Stimulated activated CD4-positive, alpha-beta T cell treated with anti-CD3 and anti-CD28 coated beads, Interleukin-2, amount 100 ng/mL, for 48 hours (primary cell): ENCODE results near the gene PLCB1.
"Not testable (repeated sequence)": the region's sequence is repeated elsewhere in the genome, so short reads cannot be mapped to it uniquely, and the experiment has no call there.

Experiments used
- DNase-seq, 2 donors: peaks; one replicate each; pipeline ENCODE4 v3.0.0-alpha.2; 2020

PLCB1 gene

DNA sequence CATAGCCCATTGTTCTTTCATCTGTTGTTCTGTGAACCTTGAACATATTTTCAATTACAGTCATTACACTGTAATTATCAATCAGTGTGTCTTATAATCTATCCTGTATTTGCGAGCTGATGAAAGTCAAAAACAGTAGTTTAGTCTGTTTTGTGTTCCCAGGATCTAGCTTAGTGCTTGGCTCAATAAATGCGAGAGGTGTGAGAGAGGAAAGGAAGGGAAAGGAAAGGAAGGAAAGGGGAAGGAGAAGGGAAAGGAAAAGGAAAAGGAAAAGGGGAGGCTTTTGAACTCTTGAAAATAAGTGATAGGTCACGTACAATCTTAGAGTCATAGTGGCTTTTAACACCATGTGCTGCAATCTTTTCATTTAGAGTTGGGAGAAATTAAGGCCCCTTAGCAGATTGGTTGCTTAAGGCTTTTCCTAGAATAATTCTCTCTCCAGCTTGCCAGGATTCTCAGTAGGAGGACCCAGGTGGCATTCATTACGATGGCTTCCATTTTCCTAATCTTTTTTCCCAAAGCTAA is 503.0 kb downstream of the PLCB1 start:
- DNase-seq: no peak

DNA sequence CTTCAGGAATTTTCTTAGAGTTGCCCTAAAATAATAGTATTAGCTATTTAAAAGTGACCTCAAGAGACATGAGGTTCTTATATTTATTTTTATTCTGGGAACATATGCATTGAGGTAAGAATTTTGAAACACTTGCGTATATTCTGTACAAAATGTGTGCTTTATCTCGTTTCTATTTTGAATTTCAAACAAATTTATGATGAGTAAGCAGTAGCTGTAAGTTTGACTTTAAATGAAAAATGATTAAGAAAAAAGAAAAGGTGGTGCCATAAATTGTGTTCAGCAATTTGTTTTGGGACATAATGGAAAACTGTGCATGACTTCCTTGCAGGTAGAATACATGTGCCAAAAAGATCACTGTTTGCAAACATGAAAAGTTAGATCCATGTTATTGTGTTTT is 503.8 kb downstream of the PLCB1 start:
- DNase-seq: no peak

DNA sequence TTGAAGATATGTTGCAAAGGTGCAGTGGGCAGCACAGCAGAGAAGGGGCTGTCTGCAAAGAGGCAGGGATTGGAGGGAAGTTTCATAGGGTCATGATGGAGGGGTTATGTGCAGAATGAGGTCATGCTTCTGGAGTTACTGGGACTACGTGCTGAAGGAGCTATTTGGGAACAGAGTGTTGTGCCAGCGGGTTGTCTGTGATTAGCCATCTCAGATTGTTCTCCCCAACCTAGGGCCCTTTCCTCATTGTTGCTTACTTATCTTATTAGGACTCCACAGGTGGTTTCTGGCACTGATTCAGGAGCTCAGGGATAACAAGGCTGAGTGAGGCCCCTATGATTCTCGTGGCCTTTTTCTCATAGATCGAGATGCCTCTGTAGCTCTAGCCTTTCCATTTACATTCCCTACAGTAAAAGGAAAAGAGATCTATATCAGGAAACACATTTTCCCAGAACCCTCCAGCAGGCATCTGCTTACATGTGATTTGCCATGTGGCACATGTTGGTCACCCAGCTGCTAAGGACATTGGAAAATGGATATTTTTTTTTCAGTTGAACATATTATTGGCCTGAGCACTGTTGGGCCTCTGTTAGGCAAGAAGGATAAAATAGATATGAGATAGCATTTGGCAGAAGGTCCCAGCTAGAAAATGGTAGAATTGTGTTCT is 507.2 kb downstream of the PLCB1 start:
- DNase-seq: no peak

DNA sequence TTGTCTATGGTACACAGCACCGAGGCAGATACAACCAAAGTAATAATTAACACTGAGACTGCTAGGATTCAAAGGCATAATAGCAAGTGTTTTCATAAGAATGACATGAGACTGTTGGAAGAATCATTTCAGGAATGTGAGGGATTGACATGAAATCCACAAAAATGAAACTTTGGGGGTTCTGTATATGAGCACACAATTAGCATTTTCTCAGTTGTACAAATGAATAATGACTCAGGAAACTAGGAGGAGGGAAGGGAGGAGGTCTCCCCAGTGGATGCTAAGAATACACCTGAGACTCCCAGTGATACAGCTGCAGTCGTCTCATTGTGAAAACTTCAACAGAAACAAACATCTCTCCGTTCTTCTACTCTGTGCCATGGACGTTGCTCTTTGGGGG is 508.4 kb downstream of the PLCB1 start:
- DNase-seq: no peak

DNA sequence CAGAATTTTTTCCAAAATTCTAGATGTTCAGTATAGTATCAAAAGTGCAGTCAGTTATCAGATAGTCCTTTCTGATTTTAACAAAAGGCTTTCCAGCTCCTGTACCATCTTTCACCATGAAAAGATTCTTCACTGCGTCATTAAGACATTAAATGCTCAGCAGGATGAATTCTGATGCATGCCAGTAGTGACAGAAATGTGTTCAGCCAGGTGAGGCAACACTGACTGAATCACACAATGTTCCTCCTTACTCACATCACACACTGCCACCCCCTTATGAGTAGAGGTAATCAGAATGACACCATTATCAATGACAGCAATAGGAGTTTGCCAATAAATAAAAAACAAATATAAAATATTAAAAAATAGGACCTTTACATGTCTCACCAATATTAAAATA is 510.2 kb downstream of the PLCB1 start:
- no peak for DNase-seq

- DNase-seq: not testable (repeated sequence)
Measured at GRCh38 chr20:8644468-8644867, 512.4 kb downstream of the PLCB1 start.

- no peak for DNase-seq
Measured at GRCh38 chr20:8645326-8645725, 513.3 kb downstream of the PLCB1 start.

DNA sequence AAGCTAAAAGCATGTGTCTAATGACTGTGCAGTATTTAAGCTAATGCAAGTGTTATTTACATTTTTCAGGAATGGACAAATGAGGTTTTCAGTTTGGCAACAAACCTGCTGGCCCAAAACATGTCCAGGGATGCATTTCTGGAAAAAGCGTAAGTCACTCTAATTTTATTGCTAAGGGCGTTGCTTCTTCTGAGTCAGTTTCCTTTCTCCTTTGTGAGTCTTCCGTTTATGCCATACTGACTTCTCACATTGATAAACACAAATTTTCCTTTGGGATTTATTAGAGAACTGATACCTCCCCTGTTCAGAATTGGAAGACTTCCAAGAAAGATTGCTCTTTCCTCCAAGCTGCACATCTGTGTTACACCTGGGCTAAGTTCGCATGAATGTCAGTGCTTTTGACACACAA is 514.0 kb downstream of the PLCB1 start:
- DNase-seq: no peak

- no peak for DNase-seq
Measured at GRCh38 chr20:8646716-8647115, 514.6 kb downstream of the PLCB1 start.

- DNase-seq: no peak
Measured at GRCh38 chr20:8647961-8648441, 515.9 kb downstream of the PLCB1 start.

DNA sequence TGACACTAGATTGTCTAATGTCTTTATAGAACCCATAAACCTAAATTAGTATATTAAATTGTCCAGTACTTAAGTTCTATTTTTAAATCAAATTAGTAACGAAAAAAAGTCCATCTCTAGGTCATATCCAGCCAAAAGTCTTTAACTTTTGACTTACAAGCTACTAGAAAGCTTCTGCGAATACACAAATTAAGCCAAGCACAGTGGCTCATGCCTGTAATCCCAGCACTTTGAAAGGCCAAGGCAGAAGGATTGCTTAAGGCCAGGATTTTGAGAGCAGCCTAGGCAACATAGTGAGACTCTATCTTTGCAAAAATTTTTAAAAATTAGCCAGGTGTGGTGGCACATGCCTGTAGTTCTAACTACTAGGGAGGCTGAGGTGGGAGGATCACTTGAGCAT is 516.4 kb downstream of the PLCB1 start:
- no peak for DNase-seq

- no peak for DNase-seq
Measured at GRCh38 chr20:8652396-8652795, 520.3 kb downstream of the PLCB1 start.

GRCh38 chr20:8654486-8654885 is 522.4 kb downstream of the PLCB1 start:
- DNase-seq: no peak

- no peak for DNase-seq
Measured at GRCh38 chr20:8656335-8656734, 524.3 kb downstream of the PLCB1 start.

- no peak for DNase-seq
Measured at GRCh38 chr20:8657664-8658063, 525.6 kb downstream of the PLCB1 start.

DNA sequence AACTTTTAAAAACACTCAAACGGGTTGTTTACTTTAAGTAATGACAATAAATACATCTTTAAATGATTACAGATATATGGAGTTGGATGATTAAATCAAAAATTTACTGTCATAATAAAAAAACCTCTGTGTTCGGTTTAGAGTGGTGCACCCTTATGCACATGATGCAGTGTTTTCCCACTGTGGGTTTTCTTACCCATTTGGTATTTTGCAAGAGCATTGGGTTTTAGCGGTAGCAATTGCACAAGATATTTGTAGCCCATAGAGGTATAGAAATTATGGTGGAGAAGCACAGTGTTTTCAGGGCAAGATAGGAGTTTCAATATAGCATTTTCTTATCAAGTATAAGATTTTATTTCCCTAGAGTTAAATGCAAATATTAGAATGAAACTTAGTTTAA is 526.0 kb downstream of the PLCB1 start:
- DNase-seq: no peak

DNA sequence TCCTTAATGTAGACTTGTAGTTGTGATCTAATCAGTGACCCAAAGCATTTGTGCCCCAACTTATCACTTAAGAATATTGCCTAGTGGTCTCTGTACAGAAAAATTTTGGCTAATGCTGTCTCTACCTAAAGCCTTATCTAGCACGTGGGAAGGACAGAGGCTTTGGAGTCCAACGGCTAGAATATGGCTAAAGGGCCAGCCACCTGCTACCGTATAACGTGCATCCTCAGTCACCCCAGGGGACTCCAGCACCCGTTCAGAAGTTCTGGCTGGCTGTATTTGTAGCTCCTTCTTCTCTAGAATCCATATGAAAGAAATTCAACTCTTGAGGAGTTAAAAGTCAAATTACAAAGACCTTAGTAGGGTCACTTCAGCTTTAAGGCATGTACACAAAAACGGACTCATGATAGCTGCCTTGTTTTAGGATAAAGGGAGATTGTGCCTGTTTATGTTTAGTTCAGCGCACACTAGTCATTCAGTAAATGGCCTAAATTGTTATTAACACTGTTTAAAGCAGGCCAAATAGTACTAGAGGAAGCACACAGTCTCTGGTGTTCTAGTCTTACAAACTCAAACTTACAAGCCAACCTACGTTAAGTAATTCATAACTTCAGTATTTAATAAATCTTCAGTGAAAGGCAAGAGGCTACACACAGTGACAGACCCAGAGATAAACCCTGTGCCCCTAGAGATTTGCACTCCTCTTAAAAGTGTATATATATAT is 529.3 kb downstream of the PLCB1 start:
- DNase-seq: no peak

DNA sequence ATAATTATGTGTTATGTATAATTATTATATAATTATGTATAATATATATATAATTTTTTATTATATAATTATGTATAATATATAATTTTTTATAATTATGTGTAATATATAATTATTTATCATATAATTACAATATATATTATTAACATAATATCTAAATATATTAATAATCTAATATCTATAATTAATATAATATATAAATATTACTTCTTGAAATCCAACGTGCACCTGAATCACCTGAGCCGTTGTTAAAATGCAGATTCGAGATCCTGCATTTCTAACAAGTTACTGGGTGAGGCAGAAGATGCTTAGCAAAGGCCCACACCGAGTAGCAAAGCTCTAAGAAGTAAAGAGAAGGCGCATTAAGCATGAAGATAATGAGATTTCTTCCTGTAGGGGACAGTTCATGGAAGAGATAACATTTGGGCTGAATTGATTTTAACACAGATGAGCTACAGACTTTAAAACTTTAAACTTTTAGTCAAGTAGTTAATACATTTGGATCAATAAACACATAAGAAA is 530.4 kb downstream of the PLCB1 start:
- DNase-seq: no peak

- DNase-seq: no peak
Measured at GRCh38 chr20:8663424-8663823, 531.4 kb downstream of the PLCB1 start.

- DNase-seq: no peak
Measured at GRCh38 chr20:8664778-8665177, 532.7 kb downstream of the PLCB1 start.

GRCh38 chr20:8667306-8667705 is 535.2 kb downstream of the PLCB1 start:
- no peak for DNase-seq

- no peak for DNase-seq
Measured at GRCh38 chr20:8670207-8670892, 538.3 kb downstream of the PLCB1 start.

DNA sequence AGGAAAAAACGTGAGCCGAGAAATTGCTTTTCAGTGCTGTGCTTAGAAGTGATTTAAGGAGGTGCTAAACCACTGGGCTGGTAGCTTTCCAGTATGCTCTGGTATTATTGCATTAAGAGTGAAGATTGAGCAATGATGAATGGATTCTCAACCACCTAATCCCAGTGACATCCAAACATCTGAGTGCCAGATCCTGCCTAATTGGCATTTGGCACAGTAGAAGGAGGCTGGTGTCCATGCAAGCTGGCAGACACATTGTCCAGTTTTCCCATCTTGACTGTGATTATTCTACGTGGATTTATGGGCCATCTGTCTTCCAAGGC is 538.8 kb downstream of the PLCB1 start:
- no peak for DNase-seq
